Dedifferentiated amniotic fluid mesenchymal stem cell (primary cell): ENCODE data around the gene SNTG2.
"Not testable (repeated sequence)": the region's sequence is repeated elsewhere in the genome, so short reads cannot be mapped to it uniquely, and the experiment has no call there.

Source experiments
- DNase-seq: peaks from one replicate; pipeline ENCODE4 v3.0.0-alpha.2; 2016; ENCODE audit errors: extremely low spot score

Gene SNTG2

DNA sequence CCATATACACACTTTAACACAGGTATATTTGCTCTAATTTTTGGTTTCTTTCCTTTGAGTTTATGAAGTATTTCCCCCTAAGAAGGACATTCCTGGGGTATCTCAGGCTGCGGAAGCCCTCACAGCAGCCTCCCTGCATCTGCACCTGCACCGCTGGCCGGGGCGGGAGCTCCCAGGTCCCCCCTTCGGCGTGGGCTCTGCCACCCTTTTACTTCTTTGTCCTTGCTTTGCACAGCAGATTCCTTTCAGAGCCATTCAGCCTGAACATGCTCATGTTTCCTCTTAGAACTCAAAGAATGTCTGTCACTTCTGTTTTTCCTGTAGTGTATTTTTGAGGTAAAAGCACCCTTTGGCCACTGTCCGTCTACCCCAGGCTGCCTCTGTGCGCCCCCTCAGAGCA is 146.5 kb downstream of the SNTG2 start:
- no peak for DNase-seq

- DNase-seq, result no peak
Measured at GRCh38 chr2:1099418-1099817, 148.8 kb downstream of the SNTG2 start.

- no peak for DNase-seq
Measured at GRCh38 chr2:1101011-1101782, 150.5 kb downstream of the SNTG2 start.

DNA sequence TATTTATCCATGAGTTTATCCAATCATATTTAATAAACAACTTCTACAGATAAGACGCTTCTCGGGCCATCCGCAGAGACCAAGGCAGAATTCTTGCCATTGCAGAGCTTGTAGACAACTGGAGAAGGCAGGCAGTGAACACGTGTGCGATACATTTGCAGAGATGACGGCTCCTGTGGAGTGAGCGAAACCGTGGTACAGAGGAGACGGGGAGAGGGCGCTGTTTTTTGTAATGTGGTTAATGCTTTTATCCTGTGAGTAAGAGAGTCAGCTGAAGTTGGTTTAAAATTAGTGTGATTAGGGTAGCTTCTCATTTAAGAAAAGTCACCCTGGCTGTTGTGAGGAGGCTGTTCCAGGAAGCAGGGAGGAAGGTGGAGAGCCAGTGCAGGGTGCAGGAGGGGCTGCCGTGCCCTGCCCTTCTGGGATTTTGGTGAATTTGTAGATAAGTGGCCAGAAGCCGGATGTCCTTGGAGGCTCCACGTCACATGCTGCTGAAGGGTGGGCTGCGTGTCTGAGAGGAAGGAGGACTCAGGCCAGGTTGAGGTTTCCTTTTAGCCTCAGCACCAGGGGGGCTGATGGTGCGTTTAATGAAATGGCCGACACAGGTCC is 151.4 kb downstream of the SNTG2 start:
- no peak for DNase-seq

DNA sequence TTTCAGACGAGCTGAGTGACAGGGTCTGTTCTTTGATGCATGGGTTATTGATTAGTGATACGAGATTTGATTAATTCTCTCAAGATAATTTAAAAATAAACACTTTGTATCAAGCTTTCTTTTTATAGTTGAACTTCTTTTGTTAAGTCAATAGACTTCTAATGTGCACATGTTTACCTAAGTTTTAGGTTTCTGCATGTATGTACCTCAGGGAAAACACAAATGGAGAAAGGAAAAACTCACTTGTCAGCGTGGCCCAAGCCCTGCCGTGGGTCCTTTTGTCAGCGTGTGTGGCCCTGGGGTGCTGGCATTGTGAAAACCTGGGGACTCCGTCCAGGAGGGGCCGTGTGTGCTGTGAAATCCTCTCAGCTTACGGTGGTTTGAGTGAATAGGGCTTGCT is 153.7 kb downstream of the SNTG2 start:
- DNase-seq, result no peak

DNA sequence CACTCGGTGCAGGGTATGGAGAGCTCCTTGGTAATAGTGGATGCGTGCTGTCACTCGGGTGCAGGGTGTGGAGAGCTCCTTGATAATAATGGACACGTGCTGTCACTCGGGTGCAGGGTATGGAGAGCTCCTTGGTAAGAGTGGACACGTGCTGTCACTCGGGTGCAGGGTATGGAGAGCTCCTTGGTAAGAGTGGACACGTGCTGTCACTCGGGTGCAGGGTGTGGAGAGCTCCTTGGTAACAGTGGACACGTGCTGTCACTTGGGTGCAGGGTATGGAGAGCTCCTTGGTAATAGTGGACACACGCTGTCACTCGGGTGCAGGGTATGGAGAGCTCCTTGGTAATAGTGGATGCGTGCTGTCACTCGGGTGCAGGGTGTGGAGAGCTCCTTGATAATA is 155.7 kb downstream of the SNTG2 start:
- not testable (repeated sequence) for DNase-seq

- no peak for DNase-seq
Measured at GRCh38 chr2:1115843-1116539, 165.3 kb downstream of the SNTG2 start.

DNA sequence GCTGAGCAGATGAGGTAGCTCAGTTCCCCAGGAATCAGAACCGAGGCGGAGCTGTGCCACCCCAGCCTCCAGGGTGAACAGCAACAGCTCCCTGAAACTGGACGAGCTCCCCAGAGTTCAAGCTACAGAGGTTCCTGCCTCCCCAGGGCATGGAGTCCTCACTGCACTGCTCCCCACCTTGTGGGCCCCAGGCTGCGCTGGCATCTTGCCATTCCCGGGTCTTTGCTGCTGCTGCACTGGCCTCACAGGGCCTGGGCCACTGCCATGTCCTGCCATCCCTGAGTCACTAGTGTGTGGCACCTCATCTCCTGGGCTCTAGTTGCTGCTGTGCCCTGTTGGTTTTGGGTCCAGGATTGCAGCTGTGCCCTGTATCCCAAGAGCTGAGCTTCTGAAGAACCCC is 166.9 kb downstream of the SNTG2 start:
- DNase-seq, result no peak

GRCh38 chr2:1125217-1125616 is 174.6 kb downstream of the SNTG2 start:
- DNase-seq, result no peak

DNA sequence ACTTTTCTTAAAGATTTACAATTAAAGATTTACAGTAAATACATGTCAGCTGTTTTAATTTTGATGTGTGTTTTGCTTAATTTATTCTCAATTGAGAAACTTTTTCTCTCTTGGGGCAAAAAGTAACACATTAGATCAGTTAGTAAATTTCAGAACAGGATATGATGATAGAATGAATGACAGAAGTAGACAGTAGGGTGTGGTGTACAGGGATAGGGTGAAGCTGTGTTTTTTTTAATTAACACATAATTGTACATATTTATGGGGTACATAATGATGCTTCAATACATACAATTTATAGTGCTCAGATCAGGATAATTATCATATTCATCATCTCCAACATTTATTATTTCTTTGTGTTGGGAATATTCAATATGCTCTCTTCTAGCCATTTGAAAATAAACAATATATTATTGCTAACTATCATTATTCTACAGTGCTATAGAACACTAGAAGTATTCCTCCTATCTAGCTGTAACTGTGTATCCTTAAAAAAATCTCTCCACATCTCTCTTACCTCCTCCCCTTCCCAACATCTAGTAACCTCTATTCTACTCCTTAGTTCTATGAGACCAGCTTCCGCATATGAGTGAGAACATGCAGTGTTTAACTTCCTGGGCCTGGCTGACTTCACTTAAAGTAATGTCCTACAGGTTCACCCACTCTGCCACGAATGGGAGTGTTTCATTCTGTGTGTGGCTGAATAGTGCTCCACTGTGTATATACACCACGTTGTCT is 175.2 kb downstream of the SNTG2 start:
- no peak for DNase-seq

DNA sequence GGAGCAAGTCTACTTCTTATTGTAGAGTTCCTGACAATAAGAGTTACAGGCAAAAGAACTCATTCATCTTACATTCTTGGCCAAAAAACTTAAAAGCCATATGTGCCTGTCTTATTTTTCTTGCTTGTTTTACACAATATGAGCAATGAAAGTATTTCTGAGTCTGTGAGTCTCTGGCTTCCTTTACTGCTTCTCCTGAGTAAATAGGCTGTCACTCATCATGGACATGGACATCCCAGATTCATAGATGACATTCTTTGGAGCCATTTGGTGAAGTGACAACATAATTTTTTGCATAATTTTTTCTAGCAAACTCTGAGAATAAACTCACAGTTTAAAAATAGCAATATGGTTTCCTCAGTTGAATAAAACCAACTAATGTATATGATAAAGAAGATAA is 179.3 kb downstream of the SNTG2 start:
- no peak for DNase-seq

GRCh38 chr2:1130922-1131321 is 180.3 kb downstream of the SNTG2 start:
- no peak for DNase-seq

GRCh38 chr2:1132328-1132969 is 181.8 kb downstream of the SNTG2 start:
- no peak for DNase-seq

DNA sequence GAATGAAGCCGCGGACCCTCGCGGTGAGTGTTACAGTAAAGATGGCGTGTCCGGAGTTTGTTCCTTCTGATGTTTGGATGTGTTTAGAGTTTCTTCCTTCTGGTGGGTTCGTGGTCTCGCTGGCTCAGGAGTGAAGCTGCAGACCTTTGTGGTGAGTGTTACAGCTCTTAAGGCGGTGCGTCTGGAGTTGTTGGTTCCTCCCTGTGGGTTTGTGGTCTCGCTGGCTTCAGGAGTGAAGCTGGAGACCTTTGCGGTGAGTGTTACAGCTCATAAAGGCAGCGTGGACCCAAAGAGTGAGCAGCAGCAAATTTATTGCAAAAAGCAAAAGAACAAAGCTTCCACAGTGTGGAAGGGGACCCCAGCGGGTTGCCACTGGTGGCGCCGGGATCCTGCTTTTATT is 183.2 kb downstream of the SNTG2 start:
- not testable (repeated sequence) for DNase-seq

DNA sequence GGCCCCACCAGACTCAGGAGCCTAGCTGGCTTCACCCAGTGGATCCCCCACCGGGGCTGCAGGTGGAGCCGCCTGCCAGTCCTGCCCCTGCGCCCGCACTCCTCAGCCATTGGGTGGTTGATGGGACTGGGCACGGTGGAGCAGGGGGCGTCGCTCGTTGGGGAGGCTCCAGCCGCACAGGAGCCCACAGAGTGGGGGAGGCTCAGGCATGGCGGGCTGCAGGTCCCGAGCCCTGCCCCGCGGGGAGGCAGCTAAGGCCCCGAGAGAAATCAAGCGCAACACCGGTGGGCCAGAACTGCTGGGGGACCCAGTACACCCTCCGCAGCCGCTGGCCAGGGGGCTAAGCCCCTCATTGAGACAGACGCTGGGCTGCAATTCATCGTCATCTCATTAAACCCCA is 184.0 kb downstream of the SNTG2 start:
- DNase-seq, result no peak

DNA sequence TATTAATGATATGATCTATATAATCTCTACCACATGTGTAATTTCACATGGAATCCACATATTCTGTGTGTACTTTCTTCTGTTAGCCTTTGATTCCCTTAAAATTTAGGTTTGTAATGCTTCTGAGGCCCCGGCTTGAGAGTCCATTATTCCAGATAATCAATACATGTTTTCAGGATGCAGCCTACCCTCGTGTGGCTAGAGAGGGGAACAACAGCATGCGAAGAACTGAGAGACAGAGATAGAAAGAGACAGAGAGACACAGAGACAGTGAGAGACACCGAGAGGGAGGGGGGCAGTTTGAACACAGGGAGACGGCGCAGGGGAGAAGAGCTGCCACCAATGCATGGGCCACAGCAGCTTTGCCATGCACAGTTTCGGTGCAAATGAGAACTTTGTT is 185.4 kb downstream of the SNTG2 start:
- DNase-seq, result no peak

DNA sequence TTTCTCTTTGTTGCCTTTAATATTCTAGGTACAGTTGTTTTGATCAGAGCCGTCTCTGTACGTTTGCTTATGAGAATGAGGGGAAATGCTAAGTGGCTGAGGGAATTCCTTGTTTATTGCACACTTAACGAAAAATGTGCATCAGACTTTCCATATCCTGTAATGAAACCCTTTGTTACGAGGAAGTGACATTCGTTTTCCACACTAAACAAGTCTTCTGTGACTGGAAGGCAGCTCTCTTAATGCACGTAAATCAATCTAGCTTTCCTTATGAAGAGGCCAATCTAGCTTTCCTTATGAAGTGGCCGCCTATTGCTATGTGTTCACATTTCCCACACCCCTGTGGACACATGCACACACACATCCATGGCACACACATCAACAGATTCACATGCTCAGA is 186.2 kb downstream of the SNTG2 start:
- DNase-seq, result no peak

DNA sequence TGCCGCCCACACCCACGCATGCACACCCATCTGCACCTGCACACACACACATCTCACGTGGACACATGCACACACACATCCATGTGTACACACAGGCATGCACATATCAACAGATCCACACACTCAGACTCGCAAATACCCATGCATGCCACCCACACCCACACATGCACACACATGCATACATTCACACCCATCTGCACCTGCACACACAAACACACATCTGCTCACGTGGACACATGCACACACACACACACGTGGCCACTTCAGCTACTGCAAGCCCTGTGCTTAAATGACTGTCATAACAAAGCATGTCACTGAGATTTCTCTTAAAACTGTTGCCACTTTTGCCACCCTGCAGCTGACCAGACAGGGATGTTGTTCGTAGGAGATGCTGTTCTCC is 186.6 kb downstream of the SNTG2 start:
- no peak for DNase-seq

DNA sequence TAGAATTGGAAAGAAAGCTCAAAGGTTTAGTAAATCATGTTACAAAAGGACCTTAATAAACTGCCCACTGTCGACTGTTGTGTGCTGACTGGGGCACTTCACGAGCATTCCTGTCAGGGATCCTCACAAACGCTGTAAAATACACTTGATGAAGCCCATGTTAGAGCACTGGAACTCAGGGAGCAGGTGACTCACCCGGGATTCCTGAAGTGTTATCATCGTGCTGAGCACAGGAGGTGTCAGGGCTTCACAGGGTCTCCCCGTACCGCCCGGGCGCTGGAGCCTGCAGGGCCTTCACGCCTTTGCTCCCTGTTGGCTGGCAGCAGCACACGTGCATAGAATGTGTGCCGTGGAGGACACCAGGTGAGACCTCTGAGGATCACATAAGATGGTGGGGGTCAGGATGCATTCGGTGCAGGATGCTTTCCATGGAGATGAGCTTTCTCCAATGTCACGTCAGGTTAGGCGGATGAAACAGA is 187.3 kb downstream of the SNTG2 start:
- DNase-seq, result no peak

GRCh38 chr2:1140389-1141003 is 189.8 kb downstream of the SNTG2 start:
- no peak for DNase-seq

DNA sequence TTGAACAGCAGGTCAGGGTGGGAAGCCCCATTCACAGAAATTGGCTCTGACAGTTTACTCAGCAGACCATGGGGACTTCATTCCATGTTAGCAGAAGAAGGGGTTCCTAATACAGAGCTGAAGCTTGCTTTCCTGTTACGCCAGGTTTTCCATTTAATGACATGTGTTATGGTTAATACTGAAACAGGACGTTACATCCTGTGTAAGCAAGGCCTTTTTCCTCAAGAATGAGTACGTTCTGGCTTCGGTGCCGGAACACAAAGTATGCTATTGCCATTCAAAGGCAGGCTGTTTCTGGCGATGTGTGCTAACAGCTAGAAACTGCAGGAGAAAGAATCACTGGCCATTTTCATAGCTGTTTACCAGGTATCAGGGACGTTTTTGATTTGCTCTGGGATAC is 190.4 kb downstream of the SNTG2 start:
- DNase-seq, result no peak
